GM12891 (cell line): ENCODE data around the gene MNT.

Source experiments
- PAX5 ChIP-seq: IDR thresholded peaks from 2 replicates; pipeline ENCODE4 v1.6.1; 2011; ENCODE audit warnings: low read length, moderate library complexity, mild to moderate bottlenecking; ENCODE audit not compliant: insufficient read depth, severe bottlenecking
- POLR2A ChIP-seq: IDR thresholded peaks from 2 replicates; pipeline ENCODE4 v1.6.1; 2011; ENCODE audit warnings: low read depth, low read length, control low read depth
- POLR2AphosphoS5 ChIP-seq: IDR thresholded peaks from 2 replicates; pipeline ENCODE4 v1.6.1; 2011; ENCODE audit warnings: low read depth, low read length, control low read depth
- POU2F2 ChIP-seq: IDR thresholded peaks from 2 replicates; pipeline ENCODE4 v1.6.1; 2011; ENCODE audit warnings: low read depth, mild to moderate bottlenecking, control low read depth, low read length, moderate library complexity

GRCh38 chr17:2374549-2375285, 26.1 kb downstream of the MNT start:
- TF ChIP-seq POLR2A (no peak), POU2F2 (no peak), PAX5 (no peak), POLR2AphosphoS5 (no peak)
